NCI-H2227 (cell line): Measurements from ENCODE around the gene MGARP.
"Not testable (repeated sequence)": the region's sequence is repeated elsewhere in the genome, so short reads cannot be mapped to it uniquely, and the experiment has no call there.

ENCODE experiments used
- DNase-seq: peaks from one replicate; lab custom pipeline; 2025; ENCODE audit not compliant: unreplicated experiment; lab: John Stamatoyannopoulos, UW

The MGARP gene

DNA sequence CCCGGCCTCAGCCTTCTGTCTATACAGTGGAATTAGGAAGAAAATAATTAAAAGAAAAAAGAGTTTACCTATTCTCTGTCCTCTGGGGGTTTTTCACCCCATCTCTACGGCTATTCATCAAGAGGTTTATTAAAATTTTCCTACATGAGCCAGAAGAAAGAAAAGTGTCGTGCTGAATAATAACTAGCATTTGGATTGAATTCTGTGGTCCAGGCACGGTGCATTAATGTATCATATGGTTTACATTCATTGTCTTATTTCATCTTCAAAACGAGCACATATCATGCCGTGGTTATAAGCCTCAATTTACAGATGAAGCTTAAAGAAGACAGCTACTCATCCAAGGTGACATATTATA is 15.9 kb upstream of the MGARP start:
- DNase-seq: no peak

GRCh38 chr4:139295206-139295941 is 15.3 kb upstream of the MGARP start:
- peak; percentile 94 for DNase-seq

GRCh38 chr4:139286186-139286698 is 6.2 kb upstream of the MGARP start:
- DNase-seq: no peak

- no peak for DNase-seq
Measured at GRCh38 chr4:139282721-139283075, 2.7 kb upstream of the MGARP start.

GRCh38 chr4:139282065-139282720 is 2.2 kb upstream of the MGARP start:
- no peak for DNase-seq

- DNase-seq: peak; percentile 14
Measured at GRCh38 chr4:139278912-139279759, 889 bp downstream of the MGARP start.

GRCh38 chr4:139278485-139278884 is 1.5 kb downstream of the MGARP start:
- peak; percentile 27 for DNase-seq

- DNase-seq: peak; percentile 25
Measured at GRCh38 chr4:139275281-139275735, 4.7 kb downstream of the MGARP start.

- no peak for DNase-seq
Measured at GRCh38 chr4:139274790-139275189, 5.2 kb downstream of the MGARP start.

- DNase-seq: no peak
Measured at GRCh38 chr4:139273835-139274234, 6.2 kb downstream of the MGARP start.

DNA sequence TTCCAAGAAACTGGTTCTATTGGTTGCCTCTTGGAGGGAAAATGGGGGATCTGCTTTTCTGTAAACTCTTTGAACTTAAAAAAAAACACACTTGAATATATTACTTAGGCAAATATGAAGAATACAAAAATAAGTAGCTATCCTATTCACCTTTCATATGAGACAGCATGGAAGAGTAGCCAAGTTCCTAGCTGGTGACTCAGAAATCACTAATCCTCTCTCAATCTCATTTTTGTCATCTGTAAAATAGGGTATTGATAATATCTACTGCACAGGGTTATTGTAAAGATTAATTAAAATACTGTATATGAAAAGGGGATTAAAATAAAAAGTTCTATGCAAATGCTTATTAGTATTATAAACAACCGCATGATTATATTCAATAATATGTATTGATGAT is 12.7 kb downstream of the MGARP start:
- DNase-seq: no peak

- DNase-seq: peak; percentile 22
Measured at GRCh38 chr4:139266583-139267257, 13.3 kb downstream of the MGARP start.

DNA sequence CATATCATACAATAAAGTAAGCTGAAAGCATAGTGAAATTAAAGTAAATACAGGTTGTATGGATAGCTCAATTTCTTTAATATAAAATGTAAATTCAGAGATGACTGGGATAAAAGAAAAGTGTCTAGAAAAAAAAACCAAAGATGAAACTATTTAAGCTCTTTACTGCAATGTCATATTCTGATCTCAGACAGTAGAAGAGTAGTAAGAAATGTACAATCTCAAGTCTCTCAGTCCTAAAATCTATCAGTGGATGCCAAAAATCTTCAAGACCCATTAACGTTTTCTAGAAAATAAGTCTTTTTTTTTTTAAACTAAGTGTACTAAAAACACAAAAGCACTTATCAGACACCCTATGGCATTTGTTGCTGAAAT is 13.8 kb downstream of the MGARP start:
- DNase-seq: no peak

DNA sequence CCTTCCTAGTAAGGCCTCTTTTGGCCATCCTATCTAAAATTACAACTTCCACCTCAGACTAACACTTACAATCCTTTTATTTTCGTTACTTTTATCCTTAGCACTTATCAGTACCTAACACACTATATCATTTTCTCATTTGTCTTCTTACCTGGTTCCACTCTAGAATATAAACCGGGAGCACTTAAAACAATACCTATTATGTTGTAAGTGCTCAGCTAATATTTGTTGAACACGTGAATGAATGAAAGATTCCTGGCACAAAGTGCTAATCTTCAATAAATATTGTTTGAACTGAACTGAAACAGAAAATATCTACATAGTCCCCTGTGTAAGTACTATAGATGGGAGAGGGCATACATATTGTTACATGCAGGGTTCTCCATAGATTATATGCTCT is 14.4 kb downstream of the MGARP start:
- DNase-seq: no peak

- no peak for DNase-seq
Measured at GRCh38 chr4:139256349-139256748, 23.7 kb downstream of the MGARP start.

- DNase-seq: not testable (repeated sequence)
Measured at GRCh38 chr4:139255581-139255980, 24.4 kb downstream of the MGARP start.

DNA sequence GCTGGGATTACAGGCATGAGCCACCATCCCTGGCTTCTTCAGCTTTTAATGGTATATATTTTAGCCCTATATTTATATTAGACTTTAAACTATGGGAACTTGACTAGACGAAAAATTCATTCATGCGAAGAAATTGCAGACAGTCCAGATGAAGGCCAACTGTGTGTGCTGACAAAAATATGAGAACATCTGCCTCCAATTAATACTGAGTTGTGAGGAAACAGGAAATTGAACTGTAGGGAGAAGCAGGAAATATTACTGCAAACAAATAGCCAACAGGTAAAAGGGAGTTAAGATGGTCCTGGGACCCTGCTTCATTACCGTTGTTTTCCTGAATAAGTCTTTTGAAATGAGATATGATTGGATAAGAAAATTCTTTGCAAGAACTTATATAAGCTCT is 26.3 kb downstream of the MGARP start:
- DNase-seq: no peak

DNA sequence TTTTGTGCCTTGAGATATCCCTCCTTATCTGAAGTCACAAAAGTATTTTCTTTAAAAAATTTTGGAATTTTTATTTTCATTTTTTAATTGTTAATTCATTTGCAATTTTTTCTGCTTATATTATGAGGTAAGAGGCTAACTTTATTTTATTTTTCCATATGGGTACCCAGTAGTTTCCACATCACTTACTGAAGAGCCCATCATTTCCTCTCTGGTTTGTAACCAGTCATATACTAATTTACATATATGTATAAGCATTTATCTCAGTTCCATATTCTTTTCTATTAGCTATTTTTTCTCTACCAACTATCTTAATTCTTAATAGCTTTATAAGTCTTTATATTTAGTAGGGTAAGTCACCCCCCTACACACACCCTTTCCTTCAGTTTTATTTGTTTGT is 27.0 kb downstream of the MGARP start:
- no peak for DNase-seq

GRCh38 chr4:139247700-139248238 is 32.3 kb downstream of the MGARP start:
- no peak for DNase-seq

- no peak for DNase-seq
Measured at GRCh38 chr4:139247241-139247640, 32.8 kb downstream of the MGARP start.

DNA sequence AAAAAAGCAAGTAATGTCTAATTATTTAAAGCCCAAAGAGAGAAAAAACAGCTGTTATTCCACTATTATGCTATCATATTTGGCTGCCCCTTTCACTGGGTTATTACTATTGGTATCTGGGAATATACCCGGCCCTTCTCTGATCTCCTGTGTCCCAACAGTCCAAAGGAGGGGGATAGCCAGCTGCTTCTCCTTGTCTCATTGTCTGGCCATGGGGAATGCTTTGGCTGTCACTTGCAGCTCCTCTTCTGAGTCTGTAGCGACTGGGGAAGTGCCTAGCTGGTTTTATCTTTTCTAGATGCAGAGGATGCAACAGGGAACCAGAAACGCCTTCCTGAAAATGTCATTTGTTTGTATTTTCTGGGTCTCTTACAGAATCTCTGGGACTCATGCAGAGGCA is 33.9 kb downstream of the MGARP start:
- DNase-seq: no peak
